NK-92 (cell line): ENCODE measurements around the gene TYK2.
"Not testable (repeated sequence)": the region's sequence is repeated elsewhere in the genome, so short reads cannot be mapped to it uniquely, and the experiment has no call there.

Experiments used
- DNase-seq: peaks from one replicate; lab custom pipeline; 2025; ENCODE audit not compliant: unreplicated experiment; lab: John Stamatoyannopoulos, UW

TYK2 gene

DNA sequence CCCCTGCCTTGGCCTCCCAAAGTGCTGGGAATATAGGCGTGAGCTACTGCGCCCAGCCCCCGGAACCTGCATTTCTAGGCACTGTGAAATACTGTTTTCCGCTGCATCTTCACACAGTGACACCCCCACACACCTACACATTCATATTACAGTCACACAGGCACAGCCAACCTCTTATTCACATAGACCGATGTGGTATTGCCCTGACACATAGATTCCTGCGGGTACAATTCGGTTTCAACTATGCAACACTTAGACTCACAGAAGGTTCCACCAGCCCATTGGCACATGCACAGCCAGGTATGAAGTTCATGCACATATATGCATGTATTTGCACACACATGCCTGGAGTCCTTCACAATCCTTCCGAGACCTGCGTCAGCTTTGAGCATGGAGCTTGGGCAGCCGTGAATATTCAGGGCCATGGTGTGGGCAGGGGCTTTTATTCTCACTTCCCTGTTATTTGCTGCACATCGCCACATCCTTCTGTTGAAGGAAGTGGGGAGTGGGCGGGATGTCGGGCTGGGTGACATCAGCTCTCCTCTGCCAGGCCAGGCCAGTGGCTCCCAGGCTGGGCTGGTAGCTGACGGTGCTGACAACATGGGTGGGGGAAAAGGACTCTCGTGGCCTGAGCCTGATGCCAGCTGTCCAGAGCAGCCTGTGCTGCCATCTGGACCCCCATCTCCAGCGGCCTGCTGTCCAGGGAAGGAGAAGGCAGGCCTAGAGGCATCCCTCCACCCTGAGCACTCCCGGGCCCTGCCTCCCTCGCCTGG is 28.3 kb upstream of the TYK2 start:
- DNase-seq = no peak

DNA sequence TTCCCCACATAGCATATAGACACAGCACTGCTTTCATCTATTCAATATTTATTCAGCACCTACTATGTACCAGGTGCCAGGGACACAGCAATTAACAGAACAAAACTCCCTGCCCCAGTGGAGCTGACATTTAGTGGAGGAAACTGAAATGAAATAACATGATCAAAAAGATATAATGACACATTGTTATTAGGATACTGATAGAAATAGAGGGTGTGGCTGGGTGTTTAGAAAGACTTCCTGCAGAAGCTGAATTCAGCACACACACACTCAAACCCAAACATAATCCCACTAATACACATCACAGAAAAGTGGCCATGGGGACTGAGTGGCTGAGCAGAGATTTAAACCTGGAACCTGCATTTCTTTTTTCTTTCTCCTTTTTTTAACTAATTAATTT is 26.7 kb upstream of the TYK2 start:
- no peak for DNase-seq

GRCh38 chr19:10406191-10406590 is 25.8 kb upstream of the TYK2 start:
- no peak for DNase-seq

- DNase-seq = no peak
These were observed 24.8 kb upstream of the TYK2 start for GRCh38 chr19:10404888-10405820.

DNA sequence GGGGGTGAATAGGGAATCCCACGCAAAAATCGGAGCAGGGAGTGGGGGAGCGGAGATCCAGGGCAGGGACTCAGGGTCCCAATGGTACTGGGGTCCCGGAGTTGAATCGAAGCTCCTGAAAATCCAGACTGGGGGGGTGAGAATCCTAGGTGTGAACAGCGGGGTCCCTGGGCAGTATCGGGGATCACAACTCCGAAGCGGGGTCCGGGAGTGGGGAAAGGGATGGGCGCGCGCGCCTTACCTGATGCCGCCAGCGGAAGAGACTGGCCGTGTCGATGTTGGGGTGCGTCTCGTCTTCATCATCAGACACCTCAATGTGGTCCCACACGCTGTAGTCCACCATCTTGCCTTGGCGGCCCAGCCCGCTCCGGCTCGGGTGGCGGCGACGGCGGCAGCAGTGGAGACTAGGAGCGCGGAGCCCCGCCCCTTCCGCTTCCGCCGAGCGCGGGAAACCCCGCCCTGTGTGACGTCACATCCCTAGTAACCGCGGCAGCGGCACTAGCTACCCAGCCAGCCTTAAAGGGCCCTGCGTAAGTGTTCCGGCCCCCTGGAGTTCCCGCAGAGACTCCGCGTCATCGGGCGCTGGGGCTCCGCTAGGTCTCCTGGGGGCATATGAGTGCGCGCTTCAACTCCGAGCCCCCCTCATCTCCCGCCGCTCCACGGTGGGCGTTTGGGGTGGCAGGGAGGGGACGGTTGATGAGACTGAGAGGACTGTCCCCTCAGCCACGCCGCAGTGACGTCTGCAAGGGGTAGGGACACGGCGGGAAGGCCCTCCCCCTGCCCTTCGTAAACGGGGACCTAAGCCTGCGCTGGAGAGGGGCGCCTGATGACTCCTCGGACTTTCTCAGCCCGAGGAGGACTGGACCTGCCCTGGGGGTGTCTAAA is 23.0 kb upstream of the TYK2 start, which contains the start of gene CDC37:
Gene CDC37 (minus strand): TSS at position 406 of the 885 bp plus-strand sequence. CDS start 63 bp downstream, at position 343.
- DNase-seq = peak; percentile 71

- DNase-seq = no peak
These were observed 22.2 kb upstream of the TYK2 start for GRCh38 chr19:10402441-10403038.

DNA sequence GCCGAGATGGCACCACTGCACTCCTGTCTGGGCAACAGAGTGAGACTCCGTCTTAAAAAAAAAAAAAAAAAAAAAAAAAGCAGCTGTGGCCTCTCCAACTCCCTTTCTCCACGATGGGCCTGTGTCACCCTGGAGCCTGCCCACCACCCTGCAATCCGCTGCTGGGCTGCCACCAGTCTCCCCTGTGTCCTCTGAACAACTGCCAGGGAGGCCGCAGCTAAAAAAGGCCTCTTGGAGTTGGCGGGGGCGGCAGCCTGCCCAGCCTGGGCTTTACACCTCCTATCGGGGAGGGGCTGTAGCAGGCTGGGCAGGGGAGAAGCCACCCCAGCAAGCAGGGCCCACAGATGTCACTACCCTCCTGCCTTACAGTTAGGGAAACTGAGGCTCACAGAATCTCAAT is 19.5 kb upstream of the TYK2 start:
- no peak for DNase-seq

DNA sequence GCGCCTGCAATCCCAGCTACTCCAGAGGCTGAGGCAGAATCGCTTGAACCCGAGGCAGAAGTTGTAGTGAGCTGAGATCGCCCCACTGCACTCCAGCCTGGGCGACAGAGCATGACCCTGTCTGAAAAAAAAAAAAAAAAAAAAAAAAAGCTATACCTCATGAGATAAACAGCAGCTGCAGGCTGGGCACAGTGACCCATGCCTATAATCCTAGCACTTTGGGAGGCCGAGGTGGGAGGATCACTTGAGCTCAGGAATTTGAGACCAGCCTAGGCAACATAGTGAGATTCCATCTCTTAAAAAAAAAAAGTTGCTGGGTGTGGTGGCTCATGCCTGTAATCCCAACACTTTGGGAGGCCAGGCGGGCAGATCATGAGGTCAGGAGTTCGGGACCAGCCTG is 19.0 kb upstream of the TYK2 start:
- not testable (repeated sequence) for DNase-seq

GRCh38 chr19:10398819-10399218 is 18.4 kb upstream of the TYK2 start:
- DNase-seq = no peak

- no peak for DNase-seq
These were observed 15.5 kb upstream of the TYK2 start for GRCh38 chr19:10395917-10396316.

GRCh38 chr19:10395436-10395835 is 15.1 kb upstream of the TYK2 start:
- DNase-seq = no peak

DNA sequence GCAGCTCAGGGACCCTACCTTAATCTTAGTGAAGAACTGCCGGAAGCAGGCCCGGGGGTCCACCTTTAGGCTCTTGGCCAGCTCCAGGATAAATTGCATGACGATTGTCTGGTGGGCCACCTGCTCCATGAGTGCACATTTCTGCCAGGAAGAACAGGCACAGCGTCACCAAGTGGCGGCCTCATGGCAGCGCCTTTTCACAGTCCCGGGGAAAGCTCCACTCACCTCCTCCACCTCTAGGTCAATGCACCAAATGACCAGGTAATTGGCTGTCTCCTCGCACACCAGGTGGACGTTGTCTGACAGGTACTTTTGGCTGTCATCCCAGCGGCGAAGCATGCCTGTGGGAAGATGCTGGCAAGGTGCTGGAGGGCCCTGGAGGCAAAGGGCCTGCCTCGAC is 14.6 kb upstream of the TYK2 start:
- DNase-seq = no peak

DNA sequence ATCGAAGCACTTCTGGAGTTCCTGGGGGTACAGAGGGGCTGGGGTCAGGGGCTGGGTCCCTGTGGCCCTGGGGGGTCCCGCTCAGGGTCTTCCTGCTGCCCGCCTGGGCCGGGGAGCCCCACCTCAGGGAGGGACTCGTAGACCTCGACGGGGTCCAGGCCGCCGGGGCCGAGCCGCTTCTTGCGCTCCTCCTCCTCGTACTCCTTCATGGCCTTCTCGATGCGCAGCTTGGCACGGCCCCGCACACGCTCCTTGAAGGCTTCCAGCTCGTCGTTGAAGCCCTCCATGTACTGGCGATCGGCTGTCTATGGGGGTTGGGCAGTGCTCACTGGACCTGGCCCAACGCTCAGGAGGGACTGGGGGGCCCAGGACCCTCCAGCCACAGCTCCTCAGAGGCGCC is 12.8 kb upstream of the TYK2 start:
- no peak for DNase-seq

GRCh38 chr19:10392120-10392519 is 11.7 kb upstream of the TYK2 start:
- no peak for DNase-seq

DNA sequence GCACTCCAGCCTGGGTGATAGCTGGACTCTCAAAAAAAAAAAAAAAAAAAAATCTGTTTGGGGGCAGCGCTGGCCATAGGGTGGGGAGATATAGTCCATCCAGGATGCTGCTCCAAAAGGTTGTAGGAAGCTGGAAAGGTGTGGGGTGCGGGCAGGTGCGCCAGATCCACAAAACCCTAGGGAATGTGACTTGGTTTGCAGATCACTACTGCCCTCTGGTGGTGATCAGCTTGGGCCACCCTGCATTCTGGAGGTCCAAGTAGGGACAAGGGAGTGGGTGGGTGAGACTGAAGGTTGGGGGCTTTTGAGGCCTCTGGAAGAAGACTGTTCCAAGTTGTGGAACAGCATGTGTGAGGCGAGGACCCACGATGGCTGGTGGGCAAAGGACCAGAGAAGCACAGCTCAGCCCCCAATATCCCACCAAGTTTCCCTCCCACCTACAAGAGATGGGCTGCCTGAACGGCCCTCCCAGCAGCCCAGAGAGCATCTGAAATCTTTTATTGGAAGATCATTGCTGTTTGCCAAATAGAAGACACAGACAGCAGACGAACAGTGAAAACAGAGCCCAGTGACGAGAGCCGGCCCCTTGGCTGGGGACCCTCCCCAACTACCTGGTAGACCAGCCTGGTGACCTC is 10.4 kb upstream of the TYK2 start:
- no peak for DNase-seq

DNA sequence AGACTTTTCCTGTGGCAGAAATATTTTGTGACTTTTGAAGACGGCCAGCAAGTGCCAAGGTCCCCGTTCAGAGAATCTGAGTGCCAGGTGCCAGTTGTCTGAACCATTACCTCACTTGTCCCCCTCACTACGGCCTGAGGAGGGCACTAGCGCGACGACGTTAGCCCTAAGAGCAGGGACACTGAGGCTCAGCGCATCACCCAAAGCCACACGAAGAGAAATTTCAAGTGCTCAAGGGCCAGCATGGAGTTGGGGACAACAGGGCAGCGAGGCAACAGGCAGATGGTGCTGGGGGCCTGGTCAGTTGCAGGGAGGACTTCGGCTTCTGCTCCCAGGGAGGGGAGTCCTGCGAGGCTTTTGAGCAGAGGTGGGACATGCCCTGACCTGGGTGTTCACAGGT is 9.5 kb upstream of the TYK2 start:
- no peak for DNase-seq

DNA sequence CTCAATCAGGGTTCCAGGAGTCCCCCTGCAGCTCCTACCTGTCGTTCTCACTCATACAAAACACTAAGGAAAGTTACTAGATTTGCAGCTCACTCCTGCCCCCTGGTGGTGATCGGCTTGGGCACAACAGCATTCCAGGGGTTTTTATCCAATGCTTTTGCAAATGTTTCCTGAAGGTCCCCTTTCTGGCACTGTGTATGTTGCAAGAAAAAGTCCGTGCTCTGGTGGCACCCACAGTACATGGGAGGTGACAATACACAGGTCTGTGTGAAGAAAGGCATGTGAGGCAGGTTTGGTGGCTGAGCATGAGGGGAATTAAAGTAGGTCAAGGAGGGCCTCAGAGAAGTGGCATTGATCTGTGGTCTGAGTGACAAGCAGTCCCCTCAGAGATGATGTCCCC is 8.6 kb upstream of the TYK2 start:
- DNase-seq = no peak

DNA sequence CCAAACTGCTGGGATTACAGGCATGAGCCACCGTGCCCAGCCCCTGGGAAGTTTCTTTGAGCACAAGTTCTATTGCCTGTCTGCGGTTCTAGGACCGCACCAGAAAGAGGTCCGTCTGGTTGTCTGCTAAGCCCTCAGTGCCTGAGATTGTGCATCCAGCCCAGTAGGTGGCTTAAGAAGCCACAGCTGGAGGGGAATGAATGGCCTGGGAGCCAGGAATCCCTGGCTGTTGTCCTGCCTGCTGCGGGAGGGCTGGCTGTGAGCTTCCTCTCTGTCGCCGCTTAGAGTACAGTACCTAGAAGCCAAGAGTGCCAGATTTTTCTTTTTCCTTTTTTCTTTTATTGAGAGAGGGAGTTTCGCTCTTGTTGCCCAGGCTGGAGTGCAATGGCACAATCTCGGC is 4.2 kb upstream of the TYK2 start:
- DNase-seq = no peak

DNA sequence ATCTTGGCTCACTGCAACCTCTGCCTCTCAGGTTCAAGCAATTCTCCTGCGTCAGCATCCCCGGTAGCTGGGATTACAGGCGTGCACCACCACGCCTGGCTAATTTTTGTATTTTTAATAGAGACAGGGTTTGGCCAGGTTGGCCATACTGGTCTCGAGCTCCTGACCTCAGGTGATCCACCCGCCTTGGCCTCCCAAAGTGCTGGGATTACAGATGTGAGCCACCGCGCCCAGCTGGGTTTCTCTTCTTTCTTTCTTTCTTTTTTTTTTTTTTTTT is 2.8 kb upstream of the TYK2 start:
- not testable (repeated sequence) for DNase-seq

- no peak for DNase-seq
These were observed 476 bp downstream of the TYK2 start for GRCh38 chr19:10379880-10380312.
